Adipocyte (in vitro differentiated cells): ENCODE data around the gene PBX1.

Experiments
- DNase-seq: peaks from one replicate; pipeline ENCODE4 v3.0.0-alpha.2; 2015; ENCODE audit warnings: low read depth
- H3K27me3 ChIP-seq: replicated peaks from 2 replicates; pipeline ENCODE4 v1.7.0; 2013; ENCODE audit warnings: mild to moderate bottlenecking, low read length, moderate library complexity; ENCODE audit not compliant: control insufficient read depth, insufficient read depth
- H3K36me3 ChIP-seq: 2 replicates; pipeline ENCODE4 v1.7.0; 2013; ENCODE audit warnings: low read length, mild to moderate bottlenecking, moderate library complexity; ENCODE audit not compliant: control insufficient read depth, insufficient read depth, severe bottlenecking
- H3K4me1 ChIP-seq: 2 replicates; pipeline ENCODE4 v1.7.0; 2013; ENCODE audit warnings: mild to moderate bottlenecking, low read length, moderate library complexity; ENCODE audit not compliant: control insufficient read depth, insufficient read depth
- H3K4me3 ChIP-seq: 2 replicates; pipeline ENCODE4 v1.7.0; 2013; ENCODE audit warnings: mild to moderate bottlenecking, low read length, moderate library complexity
- H3K9ac ChIP-seq: 2 replicates; pipeline ENCODE4 v1.7.0; 2013; ENCODE audit warnings: mild to moderate bottlenecking, low read length, moderate library complexity
- H3K9me3 ChIP-seq: 2 replicates; pipeline ENCODE4 v1.7.0; 2013; ENCODE audit warnings: mild to moderate bottlenecking, low read length, moderate library complexity; ENCODE audit not compliant: control insufficient read depth

Gene PBX1

GRCh38 chr1:164846731-164847691, 288.0 kb downstream of the PBX1 start:
- peaks cover 40% of the 10 kb centered on the region for H3K36me3 ChIP-seq
- peaks cover 20% of the 10 kb centered on the region for H3K4me1 ChIP-seq
- no peak overlapping the region for H3K9ac ChIP-seq
- no peak for DNase-seq
- H3K27me3 ChIP-seq: no peaks in the 10 kb centered on the region
- no peak overlapping the region for H3K4me3 ChIP-seq
- no peaks in the 10 kb centered on the region for H3K9me3 ChIP-seq

- no peak for DNase-seq
Observed at GRCh38 chr1:164853146-164853545, 294.2 kb downstream of the PBX1 start.

GRCh38 chr1:164855716-164856329, 296.8 kb downstream of the PBX1 start:
- Histone ChIP-seq H3K4me1 (no peaks in the 10 kb centered on the region), H3K4me3 (no peak overlapping the region), H3K9ac (no peak overlapping the region), H3K36me3 (no peaks in the 10 kb centered on the region), H3K9me3 (no peaks in the 10 kb centered on the region), H3K27me3 (no peaks in the 10 kb centered on the region)
- no peak for DNase-seq

More at GRCh38 chr1:164853146-164853545, 294.2 kb downstream of the PBX1 start:
- Histone ChIP-seq H3K36me3 (peaks cover 13% of the 10 kb centered on the region), H3K27me3 (no peaks in the 10 kb centered on the region), H3K4me3 (no peak overlapping the region), H3K4me1 (no peaks in the 10 kb centered on the region), H3K9me3 (no peaks in the 10 kb centered on the region), H3K9ac (no peak overlapping the region)

GRCh38 chr1:164856381-164856780, 297.4 kb downstream of the PBX1 start:
- Histone ChIP-seq H3K9ac (no peak overlapping the region), H3K9me3 (no peaks in the 10 kb centered on the region), H3K4me1 (no peaks in the 10 kb centered on the region), H3K27me3 (no peaks in the 10 kb centered on the region), H3K4me3 (no peak overlapping the region), H3K36me3 (no peaks in the 10 kb centered on the region)
- DNase-seq: no peak

- Histone ChIP-seq H3K4me3 (no peak overlapping the region), H3K36me3 (no peaks in the 10 kb centered on the region), H3K9me3 (no peaks in the 10 kb centered on the region), H3K9ac (no peak overlapping the region), H3K27me3 (no peaks in the 10 kb centered on the region), H3K4me1 (no peaks in the 10 kb centered on the region)
- DNase-seq: no peak
Observed at GRCh38 chr1:164857439-164857838, 298.5 kb downstream of the PBX1 start.

- H3K36me3 ChIP-seq: no peaks in the 10 kb centered on the region
- no peak overlapping the region for H3K4me3 ChIP-seq
- H3K9ac ChIP-seq: no peak overlapping the region
- no peaks in the 10 kb centered on the region for H3K27me3 ChIP-seq
- H3K9me3 ChIP-seq: no peaks in the 10 kb centered on the region
- DNase-seq: no peak
- H3K4me1 ChIP-seq: no peaks in the 10 kb centered on the region
Observed at GRCh38 chr1:164858096-164858632, 299.2 kb downstream of the PBX1 start.

- Histone ChIP-seq H3K4me1 (no peaks in the 10 kb centered on the region), H3K9me3 (no peaks in the 10 kb centered on the region), H3K27me3 (no peaks in the 10 kb centered on the region), H3K36me3 (no peaks in the 10 kb centered on the region), H3K4me3 (no peak overlapping the region), H3K9ac (no peak overlapping the region)
- no peak for DNase-seq
Observed at GRCh38 chr1:164861632-164862031, 302.6 kb downstream of the PBX1 start.

GRCh38 chr1:164863056-164863455, 304.1 kb downstream of the PBX1 start:
- Histone ChIP-seq H3K27me3 (no peaks in the 10 kb centered on the region), H3K36me3 (no peaks in the 10 kb centered on the region), H3K9ac (no peak overlapping the region), H3K4me3 (no peak overlapping the region), H3K9me3 (no peaks in the 10 kb centered on the region), H3K4me1 (no peaks in the 10 kb centered on the region)
- DNase-seq: no peak

GRCh38 chr1:164864161-164864560, 305.2 kb downstream of the PBX1 start:
- DNase-seq: no peak
- no peak overlapping the region for H3K4me3 ChIP-seq
- no peaks in the 10 kb centered on the region for H3K36me3 ChIP-seq
- no peaks in the 10 kb centered on the region for H3K27me3 ChIP-seq
- no peaks in the 10 kb centered on the region for H3K4me1 ChIP-seq
- no peaks in the 10 kb centered on the region for H3K9me3 ChIP-seq
- no peak overlapping the region for H3K9ac ChIP-seq

- DNase-seq: no peak
- no peaks in the 10 kb centered on the region for H3K9me3 ChIP-seq
- H3K36me3 ChIP-seq: no peaks in the 10 kb centered on the region
- no peak overlapping the region for H3K9ac ChIP-seq
- H3K4me1 ChIP-seq: no peaks in the 10 kb centered on the region
- H3K27me3 ChIP-seq: no peaks in the 10 kb centered on the region
- no peak overlapping the region for H3K4me3 ChIP-seq
Observed at GRCh38 chr1:164865385-164865784, 306.4 kb downstream of the PBX1 start.

GRCh38 chr1:164867590-164867989, 308.6 kb downstream of the PBX1 start:
- Histone ChIP-seq H3K9me3 (no peaks in the 10 kb centered on the region), H3K36me3 (no peaks in the 10 kb centered on the region), H3K4me3 (no peak overlapping the region), H3K9ac (no peak overlapping the region), H3K27me3 (no peaks in the 10 kb centered on the region), H3K4me1 (no peaks in the 10 kb centered on the region)
- DNase-seq: no peak
